Bronchial smooth muscle cell (primary cell): ENCODE data around the gene KRTAP24-1. TPM values are rescaled to one million over a fixed set of nuclear protein-coding genes. Genes with fewer than 3 reads are reported as not detected.

Experiments used
- total RNA-seq: library from RNA; depleted of rRNA; stranded (reverse); fragments of >200 nt; gene quantifications from 2 replicates; pipeline ENCODE4 v1.2.1, GENCODE V29; 2014

Gene KRTAP24-1
- total RNA-seq: not detected in 2 replicates

GRCh38 chr21:30282850-30283249, at the start of gene KRTAP24-1:
KRTAP24-1 (minus strand) TSS chr21:30282950; CDS start chr21:30282932, 18 bp downstream.

GRCh38 chr21:30320215-30320614, 37.5 kb upstream of the KRTAP24-1 start, which contains the start of gene KRTAP26-1:
KRTAP26-1 (minus strand) TSS chr21:30320315; CDS start chr21:30320035, 280 bp downstream.

GRCh38 chr21:30289215-30289614, 6.5 kb upstream of the KRTAP24-1 start, which contains the start of gene KRTAP25-1:
KRTAP25-1 (minus strand) TSS chr21:30289514; CDS start chr21:30289490, 24 bp downstream.

Other genes starting within 250 kb of the KRTAP24-1 start
- not detected in 2 replicates for gene CLDN17, start 116.1 kb downstream of the KRTAP24-1 start, total RNA-seq
- gene CLDN8, start 66.9 kb downstream of the KRTAP24-1 start, total RNA-seq: not detected in 2 replicates
- not detected in 2 replicates for gene KRTAP25-1, start 6.6 kb upstream of the KRTAP24-1 start, total RNA-seq
- gene KRTAP26-1, start 37.4 kb upstream of the KRTAP24-1 start, total RNA-seq: not detected in 2 replicates
- not detected in 2 replicates for gene KRTAP27-1, start 54.7 kb upstream of the KRTAP24-1 start, total RNA-seq
- gene KRTAP23-1, start 65.7 kb upstream of the KRTAP24-1 start, total RNA-seq: not detected in 2 replicates
- gene KRTAP13-2, start 89.3 kb upstream of the KRTAP24-1 start, total RNA-seq: not detected in 2 replicates
- gene KRTAP13-1, start 113.1 kb upstream of the KRTAP24-1 start, total RNA-seq: not detected in 2 replicates
- not detected in 2 replicates for gene KRTAP13-3, start 143.0 kb upstream of the KRTAP24-1 start, total RNA-seq
- not detected in 2 replicates for gene KRTAP13-4, start 147.3 kb upstream of the KRTAP24-1 start, total RNA-seq
- gene KRTAP15-1, start 157.3 kb upstream of the KRTAP24-1 start, total RNA-seq: not detected in 2 replicates
- not detected in 2 replicates for gene KRTAP19-1, start 197.4 kb upstream of the KRTAP24-1 start, total RNA-seq
- gene KRTAP19-2, start 204.5 kb upstream of the KRTAP24-1 start, total RNA-seq: not detected in 2 replicates
- gene KRTAP19-3, start 209.1 kb upstream of the KRTAP24-1 start, total RNA-seq: not detected in 2 replicates
- gene KRTAP19-4, start 214.2 kb upstream of the KRTAP24-1 start, total RNA-seq: not detected in 2 replicates
- gene KRTAP19-5, start 219.2 kb upstream of the KRTAP24-1 start, total RNA-seq: not detected in 2 replicates